Activated naive CD4-positive, alpha-beta T cell treated with anti-CD3 and anti-CD28 coated beads, Interleukin-2, amount 50 U/mL, for 24 hours (primary cell): ENCODE results near the gene RALGAPA2.

Experiments used
- H3K27ac Mint-ChIP-seq: one replicate; pipeline ENCODE4 v1.8.0; 2021; ENCODE audit warnings: mild to moderate bottlenecking, mixed read lengths
- H3K27me3 Mint-ChIP-seq: one replicate; pipeline ENCODE4 v1.8.0; 2021; ENCODE audit warnings: mixed read lengths
- H3K36me3 Mint-ChIP-seq: one replicate; pipeline ENCODE4 v1.8.0; 2021; ENCODE audit warnings: mixed read lengths
- H3K4me1 Mint-ChIP-seq: one replicate; pipeline ENCODE4 v1.8.0; 2021; ENCODE audit warnings: mixed read lengths
- H3K4me3 Mint-ChIP-seq: one replicate; pipeline ENCODE4 v1.8.0; 2021; ENCODE audit warnings: mild to moderate bottlenecking, mixed read lengths
- H3K9me3 Mint-ChIP-seq: one replicate; pipeline ENCODE4 v1.8.0; 2021; ENCODE audit warnings: mixed read lengths

Gene RALGAPA2

DNA sequence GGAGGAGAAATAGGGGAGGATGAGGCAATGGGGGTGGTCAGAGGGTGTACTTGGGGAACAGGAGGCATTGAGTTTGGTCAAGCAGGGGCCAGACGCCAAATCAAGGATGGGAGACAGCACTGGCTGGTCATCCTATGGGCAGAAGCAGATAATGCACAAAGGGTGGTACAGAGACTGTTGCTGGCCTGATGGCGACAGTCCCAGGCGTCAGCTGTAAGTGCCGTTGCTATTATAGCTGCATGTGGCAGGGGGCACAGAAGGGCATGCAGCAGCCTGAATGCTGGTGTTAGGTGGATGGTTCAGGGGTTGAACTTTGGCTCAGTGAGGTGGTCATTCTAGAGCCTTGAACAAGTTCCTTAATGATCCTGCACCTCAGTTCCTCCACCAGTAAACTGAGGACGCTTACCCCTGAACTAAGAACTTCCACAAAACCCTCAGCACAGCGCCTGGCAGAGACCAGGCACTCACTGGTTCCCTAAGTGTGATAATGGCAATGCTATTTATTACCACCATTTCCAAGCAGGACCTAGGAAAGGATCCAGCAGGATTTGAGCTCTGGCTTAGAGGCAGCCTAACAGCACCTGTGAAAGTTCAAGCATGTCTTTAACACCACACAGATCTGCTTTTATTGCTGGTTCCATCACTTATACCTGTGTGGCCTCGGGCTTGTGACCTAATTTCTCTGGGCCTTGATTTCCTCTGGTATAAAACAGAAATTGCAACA, 181.9 kb downstream of the RALGAPA2 start:
- peaks cover 20% of the 10 kb centered on the region for H3K36me3 Mint-ChIP-seq
- H3K4me3 Mint-ChIP-seq = no peak overlapping the region
- H3K27me3 Mint-ChIP-seq = no peaks in the 10 kb centered on the region
- no peak overlapping the region for H3K27ac Mint-ChIP-seq
- no peaks in the 10 kb centered on the region for H3K4me1 Mint-ChIP-seq
- H3K9me3 Mint-ChIP-seq = no peaks in the 10 kb centered on the region

DNA sequence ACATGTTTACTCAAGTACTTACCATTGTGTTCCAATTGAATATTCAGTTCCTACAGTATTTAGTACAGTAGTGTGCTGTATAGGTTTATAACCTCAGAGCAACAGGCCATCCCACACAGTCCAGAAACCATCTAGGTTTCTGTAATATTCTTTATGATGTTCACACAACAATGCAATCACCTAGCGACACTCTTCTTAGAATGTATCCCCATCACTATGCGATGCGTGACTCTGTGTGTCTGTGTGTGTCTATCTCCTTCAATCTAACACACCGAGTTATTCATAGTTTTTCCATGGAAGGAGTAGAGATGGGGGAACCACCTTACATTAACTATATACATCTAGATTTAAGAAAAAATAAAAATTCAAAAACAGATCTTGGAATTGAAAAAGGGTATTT, 182.8 kb downstream of the RALGAPA2 start:
- H3K9me3 Mint-ChIP-seq = no peaks in the 10 kb centered on the region
- no peaks in the 10 kb centered on the region for H3K27me3 Mint-ChIP-seq
- H3K27ac Mint-ChIP-seq = no peak overlapping the region
- H3K36me3 Mint-ChIP-seq = peaks cover 18% of the 10 kb centered on the region
- no peaks in the 10 kb centered on the region for H3K4me1 Mint-ChIP-seq
- H3K4me3 Mint-ChIP-seq = no peak overlapping the region

DNA sequence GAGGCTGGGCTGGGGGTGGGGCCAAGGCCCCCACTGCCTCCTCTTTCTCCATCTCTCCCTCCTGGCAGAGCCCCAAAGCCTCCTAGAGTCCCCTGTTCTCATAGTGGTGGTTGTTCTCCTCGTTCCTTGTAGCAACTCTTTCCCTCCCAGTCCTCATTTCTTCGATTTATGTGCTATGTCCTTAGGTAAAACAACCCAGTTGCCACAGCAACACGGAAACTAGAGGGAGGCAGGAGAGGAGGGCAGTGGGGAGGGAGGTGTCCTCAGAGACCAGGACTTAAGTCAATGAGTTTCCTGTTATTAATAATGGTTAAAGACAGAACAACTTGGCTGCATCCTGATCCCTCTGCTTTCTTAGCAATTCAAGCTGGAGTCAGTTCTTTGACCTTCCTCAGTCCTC, 183.6 kb downstream of the RALGAPA2 start:
- Mint-ChIP-seq H3K9me3 (no peaks in the 10 kb centered on the region), H3K4me3 (no peak overlapping the region), H3K27me3 (no peaks in the 10 kb centered on the region), H3K27ac (no peak overlapping the region), H3K4me1 (no peaks in the 10 kb centered on the region), H3K36me3 (peaks cover 18% of the 10 kb centered on the region)

DNA sequence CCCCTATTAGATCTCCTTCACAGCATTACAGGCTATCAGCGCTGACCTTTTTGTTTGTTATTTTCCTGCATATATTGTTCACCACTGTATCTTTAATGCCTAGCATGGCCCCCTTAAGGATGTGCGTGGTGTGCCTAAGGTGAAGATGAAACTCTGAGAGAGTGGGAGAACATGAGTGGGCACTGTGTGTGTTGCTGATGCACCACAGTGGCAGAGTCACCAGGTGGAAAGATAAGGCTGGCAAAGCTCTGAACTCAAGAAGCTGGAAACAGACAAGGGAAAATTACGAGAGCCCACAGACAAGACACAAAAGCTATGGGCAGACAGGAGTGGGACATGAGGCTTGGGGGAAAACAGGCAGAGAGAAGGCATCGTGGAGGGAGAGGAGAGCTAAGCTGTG, 184.8 kb downstream of the RALGAPA2 start:
- Mint-ChIP-seq H3K4me1 (no peaks in the 10 kb centered on the region), H3K9me3 (no peaks in the 10 kb centered on the region), H3K27me3 (no peaks in the 10 kb centered on the region), H3K27ac (no peak overlapping the region), H3K4me3 (no peak overlapping the region), H3K36me3 (peaks cover 18% of the 10 kb centered on the region)

DNA sequence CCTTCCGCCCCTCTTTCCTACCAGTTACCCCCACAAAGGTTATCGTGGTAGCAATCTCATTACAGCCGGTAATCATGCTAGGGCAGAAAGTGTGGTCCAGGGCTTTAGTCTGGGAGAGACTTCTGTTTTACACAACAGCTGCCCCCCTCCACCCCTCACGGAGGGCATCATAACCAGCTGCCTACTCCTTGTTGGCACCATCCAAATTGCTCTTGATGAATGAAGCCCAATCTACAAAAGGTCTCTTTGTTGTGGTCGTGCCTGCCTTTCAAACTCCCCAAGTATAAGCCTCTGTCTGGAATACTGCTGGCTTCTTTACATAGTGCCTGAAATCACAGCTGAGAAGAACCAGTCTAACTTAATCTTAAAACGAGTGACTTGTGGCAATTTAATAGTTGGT, 186.7 kb downstream of the RALGAPA2 start:
- Mint-ChIP-seq H3K4me3 (no peak overlapping the region), H3K4me1 (no peaks in the 10 kb centered on the region), H3K36me3 (peaks cover 20% of the 10 kb centered on the region), H3K9me3 (no peaks in the 10 kb centered on the region), H3K27me3 (no peaks in the 10 kb centered on the region), H3K27ac (no peak overlapping the region)

DNA sequence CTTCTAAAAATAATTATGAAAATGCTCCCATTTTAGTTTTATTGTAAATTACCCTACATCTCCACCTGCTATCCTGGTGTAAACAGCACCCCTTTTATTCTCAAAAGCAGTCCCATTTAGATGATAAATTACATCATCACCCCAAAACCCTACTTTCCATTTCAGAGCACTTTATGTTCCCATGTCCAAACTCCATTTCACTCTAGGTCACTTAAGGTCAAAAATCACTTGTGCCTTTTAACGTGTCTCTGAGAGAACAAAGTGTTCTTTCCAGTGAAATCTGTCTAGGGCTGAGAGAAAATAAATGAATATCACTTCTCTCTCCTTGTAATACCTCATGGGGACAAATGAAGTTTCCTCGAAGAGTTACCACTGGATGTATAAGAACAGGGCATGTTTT, 187.2 kb downstream of the RALGAPA2 start:
- Mint-ChIP-seq H3K27ac (no peak overlapping the region), H3K36me3 (peaks cover 24% of the 10 kb centered on the region), H3K9me3 (no peaks in the 10 kb centered on the region), H3K4me1 (no peaks in the 10 kb centered on the region), H3K27me3 (no peaks in the 10 kb centered on the region), H3K4me3 (no peak overlapping the region)

DNA sequence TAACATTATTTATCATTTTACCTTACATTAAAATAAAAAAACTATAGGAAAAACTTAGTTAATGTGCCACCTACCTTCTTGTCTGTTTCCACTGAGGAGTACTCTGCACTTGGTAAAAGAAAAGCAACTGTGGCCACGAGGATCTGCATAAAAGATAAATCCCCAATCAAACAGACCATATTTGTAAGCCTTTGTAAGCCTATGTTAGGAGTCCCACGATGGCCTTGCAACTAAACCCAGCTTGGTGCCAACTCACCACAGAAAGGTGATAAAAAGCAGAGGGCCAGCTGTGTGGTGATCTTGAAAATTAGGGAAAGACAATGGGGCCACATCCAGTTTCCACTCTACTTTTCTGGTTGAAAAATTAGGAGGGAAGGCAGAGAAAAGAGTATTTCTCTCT, 187.7 kb downstream of the RALGAPA2 start:
- Mint-ChIP-seq H3K4me1 (no peaks in the 10 kb centered on the region), H3K9me3 (no peaks in the 10 kb centered on the region), H3K27ac (no peak overlapping the region), H3K4me3 (no peak overlapping the region), H3K36me3 (peaks cover 26% of the 10 kb centered on the region), H3K27me3 (no peaks in the 10 kb centered on the region)

DNA sequence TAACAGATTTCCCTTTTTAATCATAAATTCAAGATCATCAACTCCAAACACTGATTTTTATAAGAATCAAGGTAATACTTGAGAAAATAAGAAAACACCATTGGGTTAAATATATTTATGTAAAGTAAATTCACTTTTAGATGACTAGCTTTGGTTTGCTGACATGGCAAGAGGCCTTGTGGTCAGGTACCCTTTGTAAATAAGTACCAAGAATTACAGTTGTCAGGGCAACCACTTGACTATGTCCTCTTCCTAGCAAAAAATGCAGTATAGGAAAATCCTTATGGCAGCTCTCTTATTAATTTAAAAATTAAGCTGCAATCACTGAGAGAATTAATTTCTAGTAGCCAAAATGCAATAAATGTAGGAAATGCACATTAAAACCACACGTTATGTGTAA, 190.7 kb downstream of the RALGAPA2 start:
- Mint-ChIP-seq H3K4me1 (no peaks in the 10 kb centered on the region), H3K27me3 (no peaks in the 10 kb centered on the region), H3K27ac (no peak overlapping the region), H3K36me3 (peaks cover 32% of the 10 kb centered on the region), H3K4me3 (no peak overlapping the region), H3K9me3 (no peaks in the 10 kb centered on the region)

DNA sequence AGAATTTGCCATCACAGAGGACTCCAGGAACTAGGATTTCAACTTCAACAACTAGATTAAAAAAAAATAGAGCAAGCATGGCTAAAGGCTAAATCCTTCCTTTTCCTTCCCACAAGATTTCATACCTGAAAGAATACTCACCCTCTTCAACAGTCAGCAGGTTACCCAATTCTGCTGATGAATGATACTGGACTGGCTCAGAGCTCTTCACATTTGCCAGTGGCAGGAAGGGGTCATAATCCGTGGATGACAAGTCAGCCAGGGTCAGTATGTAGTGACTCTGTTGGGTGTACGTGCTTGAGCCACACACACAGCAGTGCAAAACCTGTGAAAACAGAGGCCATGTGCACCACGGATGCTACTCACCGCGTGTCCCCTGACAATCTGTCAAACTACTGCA, 191.7 kb downstream of the RALGAPA2 start:
- no peaks in the 10 kb centered on the region for H3K4me1 Mint-ChIP-seq
- peaks cover 38% of the 10 kb centered on the region for H3K36me3 Mint-ChIP-seq
- H3K9me3 Mint-ChIP-seq = no peaks in the 10 kb centered on the region
- no peak overlapping the region for H3K4me3 Mint-ChIP-seq
- no peaks in the 10 kb centered on the region for H3K27me3 Mint-ChIP-seq
- no peak overlapping the region for H3K27ac Mint-ChIP-seq

DNA sequence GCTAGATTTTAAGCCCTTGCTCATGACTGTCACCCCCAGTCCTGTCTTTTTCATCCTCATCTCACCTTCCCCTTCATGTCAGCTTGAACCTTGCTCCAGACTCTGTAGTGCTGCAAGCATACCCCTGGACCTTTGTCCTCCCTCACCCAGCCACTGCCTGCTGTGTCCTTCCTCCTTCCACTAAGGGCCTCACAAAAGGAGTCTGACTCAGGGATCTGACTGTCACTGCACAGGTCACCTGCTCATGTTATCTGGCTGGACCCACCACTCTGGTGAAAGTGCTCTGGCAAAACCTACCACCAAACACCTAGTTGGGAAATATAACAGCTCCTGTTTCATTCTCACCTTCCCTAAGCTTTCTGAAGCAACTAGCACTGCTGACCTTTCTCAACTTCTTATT, 193.2 kb downstream of the RALGAPA2 start:
- Mint-ChIP-seq H3K4me1 (no peaks in the 10 kb centered on the region), H3K27me3 (no peaks in the 10 kb centered on the region), H3K4me3 (no peak overlapping the region), H3K36me3 (peaks cover 46% of the 10 kb centered on the region), H3K9me3 (peaks cover 5% of the 10 kb centered on the region), H3K27ac (no peak overlapping the region)

DNA sequence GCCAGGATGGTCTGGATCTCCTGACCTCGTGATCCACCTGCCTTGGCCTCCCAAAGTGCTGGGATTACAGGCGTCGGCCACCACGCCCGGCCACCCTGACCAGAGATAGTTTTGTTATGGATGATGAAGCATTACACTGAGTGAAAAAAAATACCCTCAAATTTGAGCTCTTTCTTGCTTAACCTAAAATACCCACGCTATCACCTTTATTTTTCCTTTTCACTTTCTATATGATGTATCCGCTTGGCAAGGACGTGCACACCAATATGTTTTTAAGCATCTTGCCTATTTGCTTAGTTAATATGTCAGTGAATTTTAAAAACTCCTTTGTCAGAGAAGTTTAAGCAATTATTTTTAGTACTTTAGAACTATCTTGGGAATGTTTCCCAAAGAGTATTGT, 194.2 kb downstream of the RALGAPA2 start:
- no peak overlapping the region for H3K4me3 Mint-ChIP-seq
- H3K27ac Mint-ChIP-seq = no peak overlapping the region
- H3K4me1 Mint-ChIP-seq = no peaks in the 10 kb centered on the region
- H3K36me3 Mint-ChIP-seq = peaks cover 53% of the 10 kb centered on the region
- H3K27me3 Mint-ChIP-seq = no peaks in the 10 kb centered on the region
- peaks cover 5% of the 10 kb centered on the region for H3K9me3 Mint-ChIP-seq

DNA sequence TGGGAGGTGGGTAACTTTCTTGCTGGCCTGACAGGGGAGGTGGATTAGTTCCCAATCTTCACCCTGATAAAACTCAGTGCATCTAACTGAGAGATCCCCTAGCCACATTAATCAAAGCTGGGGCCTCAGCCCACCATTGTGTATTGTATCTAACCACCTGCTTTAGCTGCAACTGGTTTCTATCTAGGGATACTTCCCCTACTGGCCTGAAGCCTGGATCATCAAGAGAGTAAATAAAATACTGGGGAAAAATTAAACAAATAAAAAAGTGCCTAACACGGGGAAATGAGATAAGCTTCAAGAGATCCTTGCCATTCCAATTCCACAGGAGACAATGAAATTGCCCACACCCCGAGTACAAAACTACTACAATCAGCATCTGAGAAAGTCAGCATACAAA, 195.1 kb downstream of the RALGAPA2 start:
- Mint-ChIP-seq H3K27me3 (no peaks in the 10 kb centered on the region), H3K4me1 (no peaks in the 10 kb centered on the region), H3K36me3 (peaks cover 58% of the 10 kb centered on the region), H3K4me3 (no peak overlapping the region), H3K27ac (no peak overlapping the region), H3K9me3 (peaks cover 5% of the 10 kb centered on the region)

DNA sequence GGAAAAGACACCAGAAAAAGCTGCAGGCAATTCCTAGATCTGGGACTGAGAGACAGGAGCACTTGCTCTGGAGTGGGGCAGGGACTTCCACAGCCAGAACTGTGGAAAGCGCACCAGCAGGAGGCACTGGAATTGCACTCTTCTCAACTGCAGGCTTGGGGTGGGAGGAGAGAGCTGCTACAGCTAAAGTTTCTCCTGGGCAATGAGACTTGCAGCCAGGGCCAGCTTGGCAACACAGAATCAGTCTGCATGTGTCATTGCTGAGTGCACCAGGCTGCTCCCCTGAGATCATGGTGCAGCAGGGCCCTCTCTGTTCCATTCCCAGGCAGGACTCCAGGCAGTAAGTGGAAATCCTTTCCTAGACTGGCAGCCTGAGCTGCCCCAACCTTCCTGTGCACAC, 198.7 kb downstream of the RALGAPA2 start:
- no peaks in the 10 kb centered on the region for H3K4me1 Mint-ChIP-seq
- no peak overlapping the region for H3K27ac Mint-ChIP-seq
- peaks cover 5% of the 10 kb centered on the region for H3K9me3 Mint-ChIP-seq
- H3K27me3 Mint-ChIP-seq = no peaks in the 10 kb centered on the region
- no peak overlapping the region for H3K4me3 Mint-ChIP-seq
- H3K36me3 Mint-ChIP-seq = peaks cover 54% of the 10 kb centered on the region

DNA sequence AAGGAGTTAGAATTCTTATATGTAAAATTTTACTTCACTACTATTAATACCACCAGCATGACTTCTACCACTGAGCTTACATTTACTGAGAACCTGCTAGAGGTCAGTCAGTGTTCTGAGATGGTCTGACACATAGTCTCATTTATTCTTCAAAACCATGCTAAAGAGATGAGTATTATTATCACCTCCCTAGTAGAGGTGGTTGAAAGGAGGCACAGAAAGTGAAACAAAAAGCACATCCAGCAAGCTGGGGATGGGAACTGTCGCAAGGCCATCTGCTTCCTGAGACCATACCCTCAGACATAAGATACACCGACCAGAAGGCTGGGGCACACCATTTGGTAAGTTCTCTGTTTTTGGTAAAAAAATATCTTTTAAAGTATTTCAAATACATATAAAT, 206.9 kb downstream of the RALGAPA2 start:
- H3K27ac Mint-ChIP-seq = no peak overlapping the region
- H3K4me1 Mint-ChIP-seq = no peaks in the 10 kb centered on the region
- no peaks in the 10 kb centered on the region for H3K27me3 Mint-ChIP-seq
- H3K4me3 Mint-ChIP-seq = no peak overlapping the region
- H3K36me3 Mint-ChIP-seq = peaks cover 26% of the 10 kb centered on the region
- H3K9me3 Mint-ChIP-seq = no peaks in the 10 kb centered on the region

DNA sequence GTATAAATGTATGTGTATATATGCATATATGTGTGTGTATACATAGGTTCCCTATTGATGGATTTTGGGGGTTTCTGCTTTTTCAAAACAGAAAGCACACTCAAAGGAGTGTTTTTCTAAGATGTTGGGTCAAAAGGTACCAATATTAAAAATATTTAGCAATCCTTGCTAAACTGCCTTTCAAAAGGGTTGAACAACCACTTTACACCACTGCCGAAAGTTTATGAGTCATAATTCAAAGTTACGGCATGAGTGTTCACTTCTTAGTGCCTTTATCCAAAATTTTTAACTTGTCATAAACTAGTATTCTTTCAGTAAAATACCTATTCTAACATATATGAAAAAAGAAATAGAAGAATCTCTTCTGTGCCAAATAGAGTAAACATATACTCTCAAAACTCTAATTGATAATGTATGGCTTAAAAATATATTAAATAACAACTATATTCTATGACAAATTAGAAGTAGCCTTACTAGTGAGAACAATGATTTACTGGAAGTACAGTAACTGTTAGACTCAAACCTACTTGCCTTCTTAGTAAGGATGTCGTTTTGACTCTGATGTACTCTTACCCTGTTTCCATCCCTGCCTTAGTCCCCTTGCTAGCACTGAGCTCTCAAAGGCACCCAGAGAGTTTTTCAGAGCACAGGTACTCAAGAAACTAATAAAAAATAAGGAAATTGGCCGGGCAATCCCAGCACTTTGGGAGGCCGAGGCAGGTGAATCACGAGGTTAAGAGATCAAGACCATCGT, 208.5 kb downstream of the RALGAPA2 start:
- Mint-ChIP-seq H3K9me3 (no peaks in the 10 kb centered on the region), H3K27ac (no peak overlapping the region), H3K4me1 (no peaks in the 10 kb centered on the region), H3K4me3 (no peak overlapping the region), H3K36me3 (peaks cover 20% of the 10 kb centered on the region), H3K27me3 (no peaks in the 10 kb centered on the region)

DNA sequence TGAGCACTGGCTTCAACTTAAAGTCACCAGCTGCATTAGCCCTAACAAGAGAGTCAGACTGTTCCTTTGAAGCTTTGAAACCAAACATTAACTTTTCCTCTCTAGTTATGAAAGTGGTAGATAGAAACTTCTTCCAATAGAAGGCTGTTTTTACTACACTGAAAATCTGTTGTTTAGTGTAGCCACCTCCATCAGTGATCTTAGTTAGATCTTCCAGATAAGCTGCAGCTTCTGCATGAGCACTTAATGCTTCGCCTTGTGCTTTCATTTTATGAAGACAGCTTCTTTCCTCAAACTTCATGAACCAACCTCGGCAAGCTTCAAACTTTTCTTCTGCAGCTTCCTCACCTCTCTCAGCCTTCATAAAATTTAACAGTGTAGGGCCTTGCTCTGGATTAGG, 211.3 kb downstream of the RALGAPA2 start:
- Mint-ChIP-seq H3K4me1 (no peaks in the 10 kb centered on the region), H3K27me3 (no peaks in the 10 kb centered on the region), H3K27ac (no peak overlapping the region), H3K36me3 (peaks cover 23% of the 10 kb centered on the region), H3K4me3 (no peak overlapping the region), H3K9me3 (no peaks in the 10 kb centered on the region)
